Endothelial cell of umbilical vein (primary cell): ENCODE measurements around the gene DCAF5.

Source experiments
- CTCF ChIP-seq, 2 donors: IDR thresholded peaks; 1 replicate in 1 of 2; 2 replicates in 1 of 2; pipeline ENCODE4 v1.5.1; 2011; ENCODE audit warnings: low read length in 2 of 2, mild to moderate bottlenecking in 2 of 2, moderate library complexity in 2 of 2, control low read depth in 1 of 2, inconsistent platforms in 1 of 2, low read depth in 1 of 2; ENCODE audit not compliant: insufficient read depth in 1 of 2; ENCODE audit errors: extremely low read depth in 1 of 2
- EZH2 ChIP-seq: IDR thresholded peaks from 2 replicates; pipeline ENCODE4 v1.6.1; 2012; ENCODE audit warnings: borderline replicate concordance, low read depth, mild to moderate bottlenecking, moderate library complexity, low read length, inconsistent platforms; ENCODE audit not compliant: severe bottlenecking
- FOS ChIP-seq: IDR thresholded peaks from 2 replicates; pipeline ENCODE4 v1.6.1; 2011; ENCODE audit warnings: mild to moderate bottlenecking, low read length, moderate library complexity, borderline replicate concordance; ENCODE audit not compliant: insufficient read depth
- POLR2A ChIP-seq: IDR thresholded peaks from 2 replicates; pipeline ENCODE4 v1.6.1; 2012; ENCODE audit warnings: low read depth, mild to moderate bottlenecking, control low read depth, low read length
- POLR2AphosphoS5 ChIP-seq: IDR thresholded peaks from 2 replicates; pipeline ENCODE4 v1.6.1; 2012; ENCODE audit warnings: low read depth, mild to moderate bottlenecking, control low read depth, low read length, moderate library complexity; ENCODE audit not compliant: insufficient read depth

GRCh38 chr14:69090187-69090789, 62.6 kb downstream of the DCAF5 start:
- TF ChIP-seq CTCF (IDR thresholded peaks at IDR 0.05; ENCODE audit: extremely low read depth in 1 of 2, insufficient read depth in 1 of 2, low read depth in 1 of 2, low read length in 2 of 2) (peak; percentile 57 to 66), POLR2A (no peak), FOS (no peak), EZH2 (no peak), POLR2AphosphoS5 (no peak)
